ENCODE results near the gene EFNA3. TPM values are rescaled to one million over a fixed set of nuclear protein-coding genes. Genes with fewer than 3 reads are reported as not detected.
A peak's percentile ranks its signal among the peaks of the same experiment; 100 is the strongest.

Gene EFNA3
- polyA plus RNA-seq, 1 donor (not counting 4 experiments of a cell fraction or from before 2014, with no cell fraction given), result 4.4 TPM

GRCh38 chr1:155038602-155039307 is 39.9 kb upstream of the EFNA3 start:
- Histone ChIP-seq H3K9ac (ENCODE audit: control insufficient read depth, extremely low read depth, insufficient read depth, low read length) (peak overlapping the region; percentile 4), H3K4me1 (ENCODE audit: control insufficient read depth, extremely low read depth, insufficient read depth, low read length) (peaks cover 31% of the 10 kb centered on the region), H3K27me3 (ENCODE audit: control insufficient read depth, extremely low read depth, insufficient read depth, low read length) (no peaks in the 10 kb centered on the region), H3K79me2 (ENCODE audit: control insufficient read depth, insufficient read depth, low read length) (no peaks in the 10 kb centered on the region), H3K4me2 (ENCODE audit: control insufficient read depth, extremely low read depth, insufficient read depth, low read depth, low read length) (peak overlapping the region; percentile 59), H3K36me3 (ENCODE audit: control insufficient read depth in 2 of 2, extremely low read depth in 1 of 2, insufficient read depth in 2 of 2, low read length in 2 of 2) (no peaks in the 10 kb centered on the region), H4K20me1 (ENCODE audit: control insufficient read depth, extremely low read depth, insufficient read depth, low read length) (no peaks in the 10 kb centered on the region), H3K9me1 (ENCODE audit: control insufficient read depth, extremely low read depth, insufficient read depth, low read length) (peaks cover 3% of the 10 kb centered on the region), H2AFZ (ENCODE audit: control insufficient read depth, low read length) (no peak overlapping the region), H3K4me3 (ENCODE audit: control insufficient read depth in 2 of 3, extremely low read depth in 1 of 3, insufficient read depth in 2 of 3, low read depth in 1 of 3, low read length in 3 of 3) (peak overlapping the region in 1 of 3 experiments; percentile 16), H3K27ac (ENCODE audit: control insufficient read depth, insufficient read depth, low read length) (peak overlapping the region; percentile 53), H3K9me3 (ENCODE audit: control insufficient read depth, low read depth, low read length) (no peaks in the 10 kb centered on the region)
- dilution Hi-C loops (cut with MboI; ENCODE audit: extremely low pct_ligation_motif_present, low sequenced_read_pairs), result no loop called here
- FAIRE-seq (peak; percentile 95), DNase-seq (ENCODE audit: low read depth, low spot score) (no peak)
- TF ChIP-seq EZH2 (IDR thresholded peaks at IDR 0.05; ENCODE audit: low read length) (no peak), CTCF (optimal IDR thresholded peaks at IDR 0.05 in 1 of 3, IDR thresholded peaks at IDR 0.05 in 1 of 3, conservative IDR thresholded peaks at IDR 0.05 in 1 of 3; ENCODE audit: extremely low read depth in 1 of 3, insufficient read depth in 2 of 3, low read length in 3 of 3) (no peak)

- DNase-seq (ENCODE audit: low read depth, low spot score) (no peak), FAIRE-seq (no peak)
- Histone ChIP-seq H2AFZ (ENCODE audit: control insufficient read depth, low read length) (no peak overlapping the region), H3K27me3 (ENCODE audit: control insufficient read depth, extremely low read depth, insufficient read depth, low read length) (no peaks in the 10 kb centered on the region), H3K4me1 (ENCODE audit: control insufficient read depth, extremely low read depth, insufficient read depth, low read length) (peaks cover 27% of the 10 kb centered on the region), H3K79me2 (ENCODE audit: control insufficient read depth, insufficient read depth, low read length) (no peaks in the 10 kb centered on the region), H4K20me1 (ENCODE audit: control insufficient read depth, extremely low read depth, insufficient read depth, low read length) (no peaks in the 10 kb centered on the region), H3K9ac (ENCODE audit: control insufficient read depth, extremely low read depth, insufficient read depth, low read length) (peak overlapping the region; percentile 4), H3K4me3 (ENCODE audit: control insufficient read depth in 2 of 3, extremely low read depth in 1 of 3, insufficient read depth in 2 of 3, low read depth in 1 of 3, low read length in 3 of 3) (no peak overlapping the region), H3K27ac (ENCODE audit: control insufficient read depth, insufficient read depth, low read length) (peak overlapping the region; percentile 28), H3K9me1 (ENCODE audit: control insufficient read depth, extremely low read depth, insufficient read depth, low read length) (peaks cover 3% of the 10 kb centered on the region), H3K4me2 (ENCODE audit: control insufficient read depth, extremely low read depth, insufficient read depth, low read depth, low read length) (no peak overlapping the region), H3K9me3 (ENCODE audit: control insufficient read depth, low read depth, low read length) (no peaks in the 10 kb centered on the region), H3K36me3 (ENCODE audit: control insufficient read depth in 2 of 2, extremely low read depth in 1 of 2, insufficient read depth in 2 of 2, low read length in 2 of 2) (no peaks in the 10 kb centered on the region)
- no peak for TF ChIP-seq CTCF (optimal IDR thresholded peaks at IDR 0.05 in 1 of 3, IDR thresholded peaks at IDR 0.05 in 1 of 3, conservative IDR thresholded peaks at IDR 0.05 in 1 of 3; ENCODE audit: extremely low read depth in 1 of 3, insufficient read depth in 2 of 3, low read length in 3 of 3)
- no peak for TF ChIP-seq EZH2 (IDR thresholded peaks at IDR 0.05; ENCODE audit: low read length)
- dilution Hi-C loops (cut with MboI; ENCODE audit: extremely low pct_ligation_motif_present, low sequenced_read_pairs), result no loop called here
These were observed 39.3 kb upstream of the EFNA3 start for GRCh38 chr1:155039308-155039669.

Data from keratinocyte (primary cell).